ENCODE measurements around the gene CCDC30. TPM values are rescaled to one million over a fixed set of nuclear protein-coding genes. Genes with fewer than 3 reads are reported as not detected.

Gene CCDC30
- total and polyA plus RNA-seq, 10 of the 15 experiments (the other 5 are each of a cell fraction or from before 2014, with no cell fraction given), result 0.46 to 1.8 (median 1.0) TPM

DNA sequence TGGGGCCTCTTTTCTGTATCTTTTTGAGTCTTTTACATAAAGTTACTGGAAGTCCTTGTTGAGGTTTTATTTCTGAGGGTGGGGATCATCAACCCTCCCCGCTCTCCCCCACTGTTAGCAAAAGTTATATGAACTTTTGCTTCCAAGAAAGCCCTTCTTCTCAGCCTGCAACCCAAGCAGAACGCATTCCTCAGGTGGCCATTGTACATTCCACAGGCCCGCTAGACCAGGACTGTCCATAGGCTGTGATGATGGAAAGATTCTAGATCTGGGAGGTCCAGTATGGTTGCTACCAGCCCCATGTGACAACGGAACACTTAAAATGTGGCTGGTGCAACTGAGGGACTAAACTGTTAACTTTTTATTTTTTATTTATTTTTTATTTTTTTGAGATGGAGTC is 207.3 kb downstream of the CCDC30 start:
- Histone ChIP-seq H3K4me1 (ENCODE audit: control insufficient read depth, insufficient read depth, low read length) (no peaks in the 10 kb centered on the region), H3K4me3 (no peak overlapping the region), H3K36me3 (ENCODE audit: control insufficient read depth in 2 of 2, insufficient read depth in 2 of 2, low read length in 1 of 2) (peaks cover 15 to 29% of the 10 kb centered on the region in 2 experiments), H3K27ac (ENCODE audit: control insufficient read depth, insufficient read depth) (no peak overlapping the region), H2AFZ (ENCODE audit: control insufficient read depth, low read depth, low read length) (no peak overlapping the region), H3K4me2 (ENCODE audit: control insufficient read depth, insufficient read depth) (no peak overlapping the region), H3K9ac (ENCODE audit: control insufficient read depth, insufficient read depth, low read length) (no peak overlapping the region), H3K79me2 (ENCODE audit: control insufficient read depth, insufficient read depth, low read length) (no peaks in the 10 kb centered on the region), H3K9me3 (replicated peaks; ENCODE audit: control insufficient read depth, insufficient read depth, low read length) (no peaks in the 10 kb centered on the region), H4K20me1 (ENCODE audit: control insufficient read depth, insufficient read depth) (no peaks in the 10 kb centered on the region), H3K27me3 (replicated peaks in 1 of 2; ENCODE audit: control insufficient read depth in 2 of 2, insufficient read depth in 2 of 2, low read length in 1 of 2) (no peaks in the 10 kb centered on the region)
- ChIA-PET SMC1A (ENCODE audit: uncharacterized antibody, unreplicated experiment) (interaction anchor here (1.7 kb wide), 1 partner anchor 8 kb away, joined by 7 read pairs; no protein-coding TSS in a partner anchor), RAD21 (ENCODE audit: unreplicated experiment) (no interaction called here), POLR2A (no interaction called here), CTCF (no interaction called here)
- intact Hi-C loops (cut with micrococcal nuclease; ENCODE audit: unreplicated experiment), result no loop called here
- in situ Hi-C loops (cut with MboI), result no loop called here
- DNase-seq (ENCODE audit: low read depth, low spot score) (no peak), FAIRE-seq (no peak), ATAC-seq (no peak)
- TF ChIP-seq POU2F2 (IDR thresholded peaks at IDR 0.05; ENCODE audit: borderline replicate concordance, low read depth, low read length) (no peak), GATAD2B (conservative IDR thresholded peaks at IDR 0.05; ENCODE audit: low read depth) (no peak), CBX3 (IDR thresholded peaks at IDR 0.05; ENCODE audit: borderline replicate concordance, low read depth) (no peak), KDM1A (IDR thresholded peaks at IDR 0.05; ENCODE audit: borderline replicate concordance) (no peak), SIN3A (IDR thresholded peaks at IDR 0.05; ENCODE audit: low read depth, low read length) (no peak), ASH2L (IDR thresholded peaks at IDR 0.05; ENCODE audit: borderline replicate concordance, low read depth) (no peak), RB1 (IDR thresholded peaks at IDR 0.05; ENCODE audit: borderline replicate concordance) (no peak), CBFB (IDR thresholded peaks at IDR 0.05; ENCODE audit: low read depth) (no peak), ESRRA (IDR thresholded peaks at IDR 0.05; ENCODE audit: low read length) (no peak), SRF (IDR thresholded peaks at IDR 0.05; ENCODE audit: low read depth in 2 of 2, low read length in 2 of 2) (no peak), YBX1 (IDR thresholded peaks at IDR 0.05) (no peak), SREBF1 (IDR thresholded peaks at IDR 0.05; ENCODE audit: low read length) (no peak), CHD2 (IDR thresholded peaks at IDR 0.05; ENCODE audit: borderline replicate concordance, low read depth, low read length) (no peak), CHD1 (IDR thresholded peaks at IDR 0.05; ENCODE audit: low read depth, low read length) (no peak), STAT1 (conservative IDR thresholded peaks at IDR 0.05) (no peak), HDAC2 (IDR thresholded peaks at IDR 0.05) (no peak), MEF2A (IDR thresholded peaks at IDR 0.05; ENCODE audit: insufficient read depth, low read depth, low read length) (no peak)
- TF ChIP-seq, protein P1, sequence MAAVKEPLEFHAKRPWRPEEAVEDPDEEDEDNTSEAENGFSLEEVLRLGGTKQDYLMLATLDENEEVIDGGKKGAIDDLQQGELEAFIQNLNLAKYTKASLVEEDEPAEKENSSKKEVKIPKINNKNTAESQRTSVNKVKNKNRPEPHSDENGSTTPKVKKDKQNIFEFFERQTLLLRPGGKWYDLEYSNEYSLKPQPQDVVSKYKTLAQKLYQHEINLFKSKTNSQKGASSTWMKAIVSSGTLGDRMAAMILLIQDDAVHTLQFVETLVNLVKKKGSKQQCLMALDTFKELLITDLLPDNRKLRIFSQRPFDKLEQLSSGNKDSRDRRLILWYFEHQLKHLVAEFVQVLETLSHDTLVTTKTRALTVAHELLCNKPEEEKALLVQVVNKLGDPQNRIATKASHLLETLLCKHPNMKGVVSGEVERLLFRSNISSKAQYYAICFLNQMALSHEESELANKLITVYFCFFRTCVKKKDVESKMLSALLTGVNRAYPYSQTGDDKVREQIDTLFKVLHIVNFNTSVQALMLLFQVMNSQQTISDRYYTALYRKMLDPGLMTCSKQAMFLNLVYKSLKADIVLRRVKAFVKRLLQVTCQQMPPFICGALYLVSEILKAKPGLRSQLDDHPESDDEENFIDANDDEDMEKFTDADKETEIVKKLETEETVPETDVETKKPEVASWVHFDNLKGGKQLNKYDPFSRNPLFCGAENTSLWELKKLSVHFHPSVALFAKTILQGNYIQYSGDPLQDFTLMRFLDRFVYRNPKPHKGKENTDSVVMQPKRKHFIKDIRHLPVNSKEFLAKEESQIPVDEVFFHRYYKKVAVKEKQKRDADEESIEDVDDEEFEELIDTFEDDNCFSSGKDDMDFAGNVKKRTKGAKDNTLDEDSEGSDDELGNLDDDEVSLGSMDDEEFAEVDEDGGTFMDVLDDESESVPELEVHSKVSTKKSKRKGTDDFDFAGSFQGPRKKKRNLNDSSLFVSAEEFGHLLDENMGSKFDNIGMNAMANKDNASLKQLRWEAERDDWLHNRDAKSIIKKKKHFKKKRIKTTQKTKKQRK (IDR thresholded peaks at IDR 0.05; ENCODE audit: low read depth, low read length), result no peak
- WGBS (ENCODE audit: insufficient coverage, insufficient replicate concordance, low lambda C conversion rate, missing lambda C conversion rate), result 97% methylated on average over 4 of the region's 4 CpGs
- BruUV-seq (replicated peaks), result no TSS peak

All from GM12878 (cell line).